OCI-LY1 (cell line): ENCODE measurements around the gene HAPLN2.

Source experiments
- CTCF ChIP-seq: fragments of 200-600 bp; sonication (generic), shearing (Covaris generic); IDR thresholded peaks from 2 replicates; pipeline ENCODE4 v1.5.1; 2017; ENCODE audit warnings: mild to moderate bottlenecking, antibody characterized with exemption, low read length, moderate library complexity, mixed read lengths
- EZH2 ChIP-seq: fragments of 200-600 bp; sonication (generic), shearing (Covaris generic); IDR thresholded peaks from 2 replicates; pipeline ENCODE4 v1.8.0; 2017; ENCODE audit warnings: borderline replicate concordance, mixed run types, mild to moderate bottlenecking, antibody characterized with exemption, low read length, moderate library complexity, mixed read lengths

- TF ChIP-seq CTCF (no peak), EZH2 (no peak)
Measured at GRCh38 chr1:156581661-156582387, 37.4 kb upstream of the HAPLN2 start.
